Smooth muscle cell (in vitro differentiated cells): ENCODE data around the gene TUSC2. TPM values are rescaled to one million over a fixed set of nuclear protein-coding genes. Genes with fewer than 3 reads are reported as not detected.

Source experiments
- DNase-seq: peaks from one replicate; lab custom pipeline; 2025; ENCODE audit not compliant: unreplicated experiment; lab: John Stamatoyannopoulos, UW
- H2AFZ ChIP-seq: fragments of 200-600 bp; sonication (generic); 2 replicates; pipeline ENCODE4 v1.6.0; 2016; ENCODE audit warnings: antibody characterized with exemption, low read depth, mild to moderate bottlenecking
- H3F3A ChIP-seq: fragments of 200-600 bp; sonication (generic); 2 replicates; pipeline ENCODE4 v1.6.0; 2017; ENCODE audit warnings: antibody characterized with exemption, low read depth
- H3K27ac ChIP-seq: fragments of 200-600 bp; sonication (generic); 2 replicates; pipeline ENCODE4 v1.5.1; 2016; ENCODE audit warnings: low read depth, mild to moderate bottlenecking
- H3K27me3 ChIP-seq: fragments of 200-600 bp; sonication (generic); 2 replicates; pipeline ENCODE4 v1.6.1; 2016; ENCODE audit warnings: low read depth, mild to moderate bottlenecking
- H3K36me3 ChIP-seq: fragments of 200-600 bp; sonication (generic); 2 replicates; pipeline ENCODE4 v1.5.1; 2016; ENCODE audit warnings: low read depth
- H3K4me1 ChIP-seq: fragments of 200-600 bp; sonication (generic); 2 replicates; pipeline ENCODE4 v1.5.1; 2016; ENCODE audit warnings: low read depth
- H3K4me2 ChIP-seq: fragments of 200-600 bp; sonication (generic); 2 replicates; pipeline ENCODE4 v1.6.0; 2016; ENCODE audit warnings: mild to moderate bottlenecking
- H3K4me3 ChIP-seq: fragments of 200-600 bp; sonication (generic); 2 replicates; pipeline ENCODE4 v1.5.1; 2016; ENCODE audit warnings: mild to moderate bottlenecking
- H3K79me2 ChIP-seq: fragments of 200-600 bp; sonication (generic); 2 replicates; pipeline ENCODE4 v1.6.0; 2016; ENCODE audit warnings: low read depth, mild to moderate bottlenecking
- H3K9ac ChIP-seq: fragments of 200-600 bp; sonication (generic); 2 replicates; pipeline ENCODE4 v1.6.0; 2016; ENCODE audit warnings: low read depth
- H3K9me3 ChIP-seq: fragments of 200-600 bp; sonication (generic); replicated peaks from 2 replicates; pipeline ENCODE4 v1.5.1; 2016; ENCODE audit warnings: low read depth
- H4K20me1 ChIP-seq: fragments of 200-600 bp; sonication (generic); 2 replicates; pipeline ENCODE4 v1.6.0; 2016; ENCODE audit warnings: low read depth
- CTCF ChIP-seq: fragments of 200-600 bp; sonication (generic); IDR thresholded peaks from 2 replicates; pipeline ENCODE4 v1.5.1; 2017; ENCODE audit warnings: borderline replicate concordance, mild to moderate bottlenecking, antibody characterized with exemption; ENCODE audit not compliant: insufficient read depth, poor library complexity, severe bottlenecking
- WGBS: methylation state at CpG from one replicate; pipeline ENCODE4 v1.1.7; 2016; ENCODE audit warnings: low lambda C conversion rate; 5-methylcytosine and 5-hydroxymethylcytosine counted together
- polyA plus RNA-seq: library from polyadenylated mRNA; unstranded; fragments of >200 nt; fragmentation: Nextera tagmentation; extraction: Ambion mirVana; gene quantifications from 2 replicates; pipeline ENCODE4 v1.2.1, GENCODE V29; 2016
- total RNA-seq: library from RNA; depleted of rRNA; stranded (reverse); fragments of >200 nt; gene quantifications from 2 replicates; pipeline ENCODE4 v1.2.3, GENCODE V29; 2014

Gene TUSC2
- total and polyA plus RNA-seq, 2 experiments from 2014 or later, result 25.1 to 53.4 TPM

GRCh38 chr3:50297896-50298725 is 29.9 kb downstream of the TUSC2 start:
- WGBS, result 74% methylated on average over 9 of the region's 9 CpGs
- no peaks in the 10 kb centered on the region for H4K20me1 ChIP-seq
- no peak for DNase-seq
- H3K27me3 ChIP-seq, result no peaks in the 10 kb centered on the region
- peak; percentile 12 for TF ChIP-seq CTCF
- no peaks in the 10 kb centered on the region for H3K36me3 ChIP-seq
- H2AFZ ChIP-seq, result no peak overlapping the region
- peaks cover 13% of the 10 kb centered on the region for H3K4me1 ChIP-seq
- peak overlapping the region; percentile 86 for H3K9ac ChIP-seq
- no peaks in the 10 kb centered on the region for H3K79me2 ChIP-seq
- peak overlapping the region; percentile 85 for H3K4me3 ChIP-seq
- H3K4me2 ChIP-seq, result peak overlapping the region; percentile 100
- peak overlapping the region; percentile 73 for H3K27ac ChIP-seq
- no peaks in the 10 kb centered on the region for H3K9me3 ChIP-seq
- H3F3A ChIP-seq, result peaks cover 4% of the 10 kb centered on the region

GRCh38 chr3:50297384-50297775 is 30.6 kb downstream of the TUSC2 start:
- WGBS, result 96% methylated on average over 2 of the region's 2 CpGs
- DNase-seq, result no peak

GRCh38 chr3:50296721-50297383 is 31.2 kb downstream of the TUSC2 start:
- Histone ChIP-seq H3K36me3 (no peaks in the 10 kb centered on the region), H3K4me1 (peaks cover 16% of the 10 kb centered on the region), H3K4me2 (no peak overlapping the region), H3K9me3 (no peaks in the 10 kb centered on the region), H4K20me1 (no peaks in the 10 kb centered on the region), H3K27ac (no peak overlapping the region), H3K79me2 (peaks cover 3% of the 10 kb centered on the region), H3K27me3 (no peaks in the 10 kb centered on the region), H3K9ac (no peak overlapping the region), H3F3A (peaks cover 4% of the 10 kb centered on the region), H3K4me3 (no peak overlapping the region), H2AFZ (no peak overlapping the region)
- no peak for DNase-seq
- 97% methylated on average over 18 of the region's 18 CpGs for WGBS
- TF ChIP-seq CTCF, result no peak

More at GRCh38 chr3:50297384-50297775, 30.6 kb downstream of the TUSC2 start:
- Histone ChIP-seq H3K36me3 (no peaks in the 10 kb centered on the region), H3K27ac (no peak overlapping the region), H3K4me1 (peaks cover 16% of the 10 kb centered on the region), H3K9me3 (no peaks in the 10 kb centered on the region), H3K4me2 (no peak overlapping the region), H2AFZ (no peak overlapping the region), H4K20me1 (no peaks in the 10 kb centered on the region), H3K79me2 (no peaks in the 10 kb centered on the region), H3K27me3 (no peaks in the 10 kb centered on the region), H3F3A (peaks cover 4% of the 10 kb centered on the region), H3K9ac (no peak overlapping the region), H3K4me3 (no peak overlapping the region)
- no peak for TF ChIP-seq CTCF
